ENCODE results near the gene KDM5A.
"Not testable (repeated sequence)": the region's sequence is repeated elsewhere in the genome, so short reads cannot be mapped to it uniquely, and the experiment has no call there.

KDM5A gene

DNA sequence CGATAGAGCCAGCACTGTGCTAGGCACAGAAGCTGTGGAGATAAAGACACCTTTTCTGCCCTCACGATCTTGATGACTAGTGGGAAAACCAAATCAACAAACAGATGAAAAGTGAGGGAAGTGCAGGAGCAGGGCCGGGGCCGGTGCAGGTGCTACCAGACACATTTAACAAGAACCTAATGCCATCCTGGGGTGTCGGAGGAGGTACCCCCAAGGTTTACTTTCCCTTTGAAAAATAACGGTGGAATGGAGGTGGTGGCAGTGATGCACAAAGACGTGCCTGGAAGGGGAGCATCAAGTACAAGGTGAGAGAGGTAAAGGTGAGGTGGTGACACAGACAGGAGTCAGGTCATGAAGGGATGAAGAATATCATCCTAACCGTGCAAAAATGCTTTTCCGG, 148.6 kb downstream of the KDM5A start:
- H3K27me3 Mint-ChIP-seq (ENCODE audit: low read depth, poor library complexity), result peaks cover 31% of the 10 kb centered on the region
- H3K4me3 Mint-ChIP-seq, result no peak overlapping the region
- TF ChIP-seq, protein P1, sequence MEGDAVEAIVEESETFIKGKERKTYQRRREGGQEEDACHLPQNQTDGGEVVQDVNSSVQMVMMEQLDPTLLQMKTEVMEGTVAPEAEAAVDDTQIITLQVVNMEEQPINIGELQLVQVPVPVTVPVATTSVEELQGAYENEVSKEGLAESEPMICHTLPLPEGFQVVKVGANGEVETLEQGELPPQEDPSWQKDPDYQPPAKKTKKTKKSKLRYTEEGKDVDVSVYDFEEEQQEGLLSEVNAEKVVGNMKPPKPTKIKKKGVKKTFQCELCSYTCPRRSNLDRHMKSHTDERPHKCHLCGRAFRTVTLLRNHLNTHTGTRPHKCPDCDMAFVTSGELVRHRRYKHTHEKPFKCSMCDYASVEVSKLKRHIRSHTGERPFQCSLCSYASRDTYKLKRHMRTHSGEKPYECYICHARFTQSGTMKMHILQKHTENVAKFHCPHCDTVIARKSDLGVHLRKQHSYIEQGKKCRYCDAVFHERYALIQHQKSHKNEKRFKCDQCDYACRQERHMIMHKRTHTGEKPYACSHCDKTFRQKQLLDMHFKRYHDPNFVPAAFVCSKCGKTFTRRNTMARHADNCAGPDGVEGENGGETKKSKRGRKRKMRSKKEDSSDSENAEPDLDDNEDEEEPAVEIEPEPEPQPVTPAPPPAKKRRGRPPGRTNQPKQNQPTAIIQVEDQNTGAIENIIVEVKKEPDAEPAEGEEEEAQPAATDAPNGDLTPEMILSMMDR (IDR thresholded peaks at IDR 0.05), result no peak
- peaks cover 35% of the 10 kb centered on the region for H3K9me3 Mint-ChIP-seq
- H3K4me1 Mint-ChIP-seq, result no peaks in the 10 kb centered on the region
- peaks cover 3% of the 10 kb centered on the region for H3K36me3 Mint-ChIP-seq (ENCODE audit: low read depth)
- H3K27ac Mint-ChIP-seq, result no peak overlapping the region
- DNase-seq, result no peak

GRCh38 chr12:238736-239398, 150.3 kb downstream of the KDM5A start:
- peaks cover 5% of the 10 kb centered on the region for H3K36me3 Mint-ChIP-seq (ENCODE audit: low read depth)
- no peak overlapping the region for H3K27ac Mint-ChIP-seq
- TF ChIP-seq, protein P1 (IDR thresholded peaks at IDR 0.05), result no peak
- H3K9me3 Mint-ChIP-seq, result peaks cover 39% of the 10 kb centered on the region
- peaks cover under 1% of the 10 kb centered on the region for H3K4me1 Mint-ChIP-seq
- no peak overlapping the region for H3K4me3 Mint-ChIP-seq
- no peak for DNase-seq
- peaks cover 17% of the 10 kb centered on the region for H3K27me3 Mint-ChIP-seq (ENCODE audit: low read depth, poor library complexity)

GRCh38 chr12:238116-238515, 151.0 kb downstream of the KDM5A start:
- peaks cover 8% of the 10 kb centered on the region for H3K4me1 Mint-ChIP-seq
- peaks cover 5% of the 10 kb centered on the region for H3K36me3 Mint-ChIP-seq (ENCODE audit: low read depth)
- TF ChIP-seq, protein P1 (IDR thresholded peaks at IDR 0.05), result no peak
- no peak overlapping the region for H3K4me3 Mint-ChIP-seq
- no peak for DNase-seq
- peaks cover 43% of the 10 kb centered on the region for H3K9me3 Mint-ChIP-seq
- H3K27ac Mint-ChIP-seq, result no peak overlapping the region
- peaks cover 15% of the 10 kb centered on the region for H3K27me3 Mint-ChIP-seq (ENCODE audit: low read depth, poor library complexity)

GRCh38 chr12:237026-237815, 151.9 kb downstream of the KDM5A start:
- Mint-ChIP-seq H3K4me1 (peaks cover 17% of the 10 kb centered on the region), H3K27me3 (ENCODE audit: low read depth, poor library complexity) (peaks cover 8% of the 10 kb centered on the region), H3K36me3 (ENCODE audit: low read depth) (peaks cover 5% of the 10 kb centered on the region), H3K4me3 (no peak overlapping the region), H3K27ac (no peak overlapping the region), H3K9me3 (peaks cover 43% of the 10 kb centered on the region)
- DNase-seq, result no peak
- TF ChIP-seq, protein P1 (IDR thresholded peaks at IDR 0.05), result no peak

- TF ChIP-seq, protein P1 (IDR thresholded peaks at IDR 0.05), result no peak
- no peak for DNase-seq
- peaks cover 21% of the 10 kb centered on the region for H3K4me1 Mint-ChIP-seq
- H3K4me3 Mint-ChIP-seq, result no peak overlapping the region
- H3K9me3 Mint-ChIP-seq, result peaks cover 43% of the 10 kb centered on the region
- H3K27ac Mint-ChIP-seq, result no peak overlapping the region
- peaks cover 8% of the 10 kb centered on the region for H3K27me3 Mint-ChIP-seq (ENCODE audit: low read depth, poor library complexity)
- H3K36me3 Mint-ChIP-seq (ENCODE audit: low read depth), result peaks cover 5% of the 10 kb centered on the region
Observed at GRCh38 chr12:236445-236844, 152.7 kb downstream of the KDM5A start.

DNA sequence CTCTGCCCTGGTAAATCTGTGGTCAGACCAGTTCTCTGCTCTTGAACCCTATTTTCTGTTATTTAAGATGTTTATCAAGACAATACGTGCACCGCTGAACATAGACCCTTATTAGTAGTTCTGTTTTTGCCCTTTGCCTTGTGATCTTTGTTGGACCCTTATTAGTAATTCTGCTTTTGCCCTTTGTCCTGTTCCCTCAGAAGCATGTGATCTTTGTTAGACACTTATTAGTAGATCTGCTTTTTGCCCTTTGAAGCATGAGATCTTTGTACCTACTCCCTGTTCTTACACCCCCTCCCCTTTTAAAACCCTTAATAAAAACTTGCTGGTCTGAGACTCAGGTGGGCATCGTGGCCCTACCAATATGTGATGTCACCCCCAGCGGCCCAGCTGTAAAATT, 153.2 kb downstream of the KDM5A start:
- not testable (repeated sequence) for H3K27ac Mint-ChIP-seq; H3K4me3 Mint-ChIP-seq; H3K36me3 Mint-ChIP-seq (ENCODE audit: low read depth); DNase-seq; H3K27me3 Mint-ChIP-seq (ENCODE audit: low read depth, poor library complexity)
- peaks cover 26% of the 10 kb centered on the region for H3K4me1 Mint-ChIP-seq
- peaks cover 43% of the 10 kb centered on the region for H3K9me3 Mint-ChIP-seq
